Activated CD4-positive, alpha-beta T cell treated with anti-CD3 and anti-CD28 coated beads, Interleukin-2, amount 50 U/mL, for 24 hours (primary cell): Measurements from ENCODE around the gene SDS.

Experiments
- DNase-seq, 2 donors: peaks; one replicate each; pipeline ENCODE4 v3.0.0-alpha.2; 2020; ENCODE audit warnings: low read depth in 1 of 2, low spot score in 1 of 2

The SDS gene

GRCh38 chr12:113403435-113404415, at the start of gene SDS:
Gene SDS (minus strand): TSS chr12:113403887. CDS start chr12:113399708, 4,179 bp downstream.
- no peak for DNase-seq

- DNase-seq = no peak
These were observed 49.6 kb upstream of the SDS start for GRCh38 chr12:113453330-113453729.

- no peak for DNase-seq
These were observed 48.8 kb upstream of the SDS start for GRCh38 chr12:113452458-113452857.

GRCh38 chr12:113449839-113450238, 46.2 kb upstream of the SDS start:
- DNase-seq = no peak

- no peak for DNase-seq
These were observed 45.6 kb upstream of the SDS start for GRCh38 chr12:113449299-113449698.

- DNase-seq = no peak
These were observed 45.2 kb upstream of the SDS start for GRCh38 chr12:113448873-113449272.

GRCh38 chr12:113445544-113446171, 42.0 kb upstream of the SDS start:
- no peak for DNase-seq

- no peak for DNase-seq
These were observed 39.4 kb upstream of the SDS start for GRCh38 chr12:113443030-113443539.

- no peak for DNase-seq
These were observed 37.5 kb upstream of the SDS start for GRCh38 chr12:113440947-113441782.

GRCh38 chr12:113440336-113440735, 36.6 kb upstream of the SDS start:
- DNase-seq = no peak

GRCh38 chr12:113439606-113440030, 35.9 kb upstream of the SDS start:
- DNase-seq = no peak

GRCh38 chr12:113439301-113439597, 35.6 kb upstream of the SDS start:
- DNase-seq = no peak

GRCh38 chr12:113438523-113439300, 35.0 kb upstream of the SDS start:
- no peak for DNase-seq

GRCh38 chr12:113437729-113438100, 34.0 kb upstream of the SDS start:
- DNase-seq = no peak

- DNase-seq = no peak
These were observed 33.5 kb upstream of the SDS start for GRCh38 chr12:113436993-113437728.

GRCh38 chr12:113436586-113436985, 32.9 kb upstream of the SDS start:
- DNase-seq = no peak

- DNase-seq = no peak
These were observed 31.7 kb upstream of the SDS start for GRCh38 chr12:113435367-113435766.

- DNase-seq = no peak
These were observed 29.3 kb upstream of the SDS start for GRCh38 chr12:113432986-113433385.

- DNase-seq = no peak
These were observed 24.8 kb upstream of the SDS start for GRCh38 chr12:113428482-113428881.

- no peak for DNase-seq
These were observed 24.2 kb upstream of the SDS start for GRCh38 chr12:113427882-113428281.
